ENCODE results near the gene SLC3A2. TPM values are rescaled to one million over a fixed set of nuclear protein-coding genes. Genes with fewer than 3 reads are reported as not detected.
A peak's percentile ranks its signal among the peaks of the same experiment; 100 is the strongest.

The SLC3A2 gene
- total and polyA plus RNA-seq, 2 of the 13 experiments (the other 11 are each of a cell fraction or from before 2014, with no cell fraction given): 213 to 226 TPM

DNA sequence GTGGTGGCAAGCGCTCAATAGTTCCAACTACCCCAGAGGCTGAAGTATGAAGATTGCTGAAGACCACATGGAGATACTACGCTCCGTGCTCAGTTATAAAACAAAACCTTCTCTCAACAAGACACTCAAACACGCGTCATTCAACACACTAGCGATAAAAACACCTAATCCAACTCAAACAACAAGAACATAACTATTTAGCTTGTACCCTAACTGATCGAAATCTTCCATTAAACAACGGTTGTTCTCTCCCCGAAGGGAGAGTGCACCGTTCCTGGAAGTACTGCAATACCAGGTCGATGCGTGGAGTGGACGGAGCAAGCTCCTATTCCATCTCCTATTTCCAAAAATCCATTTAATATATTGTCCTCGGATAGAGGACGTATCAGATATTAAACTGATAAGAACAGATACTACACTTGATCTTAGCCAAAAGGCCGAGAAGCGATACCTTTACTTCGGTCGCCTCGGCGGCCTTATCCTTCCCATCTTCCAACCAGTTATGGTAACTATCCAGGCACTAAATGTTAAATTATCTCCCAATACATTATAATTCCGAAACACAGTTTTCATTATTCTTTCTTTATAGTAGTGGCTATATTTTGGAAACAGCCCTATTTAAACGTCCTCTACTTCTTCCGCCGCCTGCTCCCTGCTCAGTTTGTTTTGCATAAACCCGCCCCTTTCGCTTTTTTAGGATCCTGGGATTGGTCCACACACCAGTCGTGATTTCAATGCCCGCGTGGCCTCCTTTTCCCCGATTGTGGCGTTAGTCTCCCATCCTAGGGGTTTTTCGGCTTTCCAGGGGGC, 39.1 kb upstream of the SLC3A2 start (continued):
- TF ChIP-seq RERE (CRISPR knock-in tag; IDR thresholded peaks at IDR 0.05; ENCODE audit: low read depth) (peak; percentile 78; the same call in 1 of the 2 replicates), HNRNPK (IDR thresholded peaks at IDR 0.05; ENCODE audit: low read depth, low read length, poor library complexity, severe bottlenecking) (no peak), ZNF792 (CRISPR knock-in tag; IDR thresholded peaks at IDR 0.05) (peak; percentile 85), ZNF264 (CRISPR knock-in tag; IDR thresholded peaks at IDR 0.05) (peak; percentile 96), ZSCAN5A (CRISPR knock-in tag; IDR thresholded peaks at IDR 0.05; ENCODE audit: borderline replicate concordance) (peak; percentile 84; the same call in 1 of the 2 replicates), FOXO4 (CRISPR knock-in tag; conservative IDR thresholded peaks at IDR 0.05) (no peak), RBM39 (IDR thresholded peaks at IDR 0.05; ENCODE audit: low read depth, low read length, poor library complexity, severe bottlenecking) (peak; percentile 49), FOXA1 (IDR thresholded peaks at IDR 0.05) (no peak), FOXA1 (CRISPR knock-in tag; IDR thresholded peaks at IDR 0.05) (peak; percentile 58), ZNF34 (CRISPR knock-in tag; IDR thresholded peaks at IDR 0.05; ENCODE audit: borderline replicate concordance) (no peak)
- TF ChIP-seq, protein P1, sequence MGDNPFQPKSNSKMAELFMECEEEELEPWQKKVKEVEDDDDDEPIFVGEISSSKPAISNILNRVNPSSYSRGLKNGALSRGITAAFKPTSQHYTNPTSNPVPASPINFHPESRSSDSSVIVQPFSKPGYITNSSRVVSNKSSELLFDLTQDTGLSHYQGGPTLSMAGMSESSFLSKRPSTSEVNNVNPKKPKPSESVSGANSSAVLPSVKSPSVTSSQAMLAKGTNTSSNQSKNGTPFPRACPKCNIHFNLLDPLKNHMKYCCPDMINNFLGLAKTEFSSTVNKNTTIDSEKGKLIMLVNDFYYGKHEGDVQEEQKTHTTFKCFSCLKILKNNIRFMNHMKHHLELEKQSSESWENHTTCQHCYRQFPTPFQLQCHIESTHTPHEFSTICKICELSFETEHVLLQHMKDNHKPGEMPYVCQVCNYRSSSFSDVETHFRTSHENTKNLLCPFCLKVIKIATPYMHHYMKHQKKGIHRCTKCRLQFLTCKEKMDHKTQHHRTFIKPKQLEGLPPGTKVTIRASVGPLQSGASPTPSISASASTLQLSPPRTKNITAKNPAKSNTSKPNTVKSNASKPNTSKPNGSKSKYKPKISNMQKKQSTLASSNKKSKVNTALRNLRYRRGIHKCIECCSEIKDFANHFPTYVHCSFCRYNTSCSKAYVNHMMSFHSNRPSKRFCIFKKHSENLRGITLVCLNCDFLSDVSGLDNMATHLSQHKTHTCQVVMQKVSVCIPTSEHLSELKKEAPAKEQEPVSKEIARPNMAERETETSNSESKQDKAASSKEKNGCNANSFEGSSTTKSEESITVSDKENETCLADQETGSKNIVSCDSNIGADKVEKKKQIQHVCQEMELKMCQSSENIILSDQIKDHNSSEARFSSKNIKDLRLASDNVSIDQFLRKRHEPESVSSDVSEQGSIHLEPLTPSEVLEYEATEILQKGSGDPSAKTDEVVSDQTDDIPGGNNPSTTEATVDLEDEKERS (CRISPR knock-in tag; IDR thresholded peaks at IDR 0.05): peak; percentile 72
- TF ChIP-seq, protein P2, sequence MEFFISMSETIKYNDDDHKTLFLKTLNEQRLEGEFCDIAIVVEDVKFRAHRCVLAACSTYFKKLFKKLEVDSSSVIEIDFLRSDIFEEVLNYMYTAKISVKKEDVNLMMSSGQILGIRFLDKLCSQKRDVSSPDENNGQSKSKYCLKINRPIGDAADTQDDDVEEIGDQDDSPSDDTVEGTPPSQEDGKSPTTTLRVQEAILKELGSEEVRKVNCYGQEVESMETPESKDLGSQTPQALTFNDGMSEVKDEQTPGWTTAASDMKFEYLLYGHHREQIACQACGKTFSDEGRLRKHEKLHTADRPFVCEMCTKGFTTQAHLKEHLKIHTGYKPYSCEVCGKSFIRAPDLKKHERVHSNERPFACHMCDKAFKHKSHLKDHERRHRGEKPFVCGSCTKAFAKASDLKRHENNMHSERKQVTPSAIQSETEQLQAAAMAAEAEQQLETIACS (CRISPR knock-in tag; IDR thresholded peaks at IDR 0.05): 0 out of 2 replicates have a peak, but pooled peaks have one; percentile 48
- TF ChIP-seq, protein P3, sequence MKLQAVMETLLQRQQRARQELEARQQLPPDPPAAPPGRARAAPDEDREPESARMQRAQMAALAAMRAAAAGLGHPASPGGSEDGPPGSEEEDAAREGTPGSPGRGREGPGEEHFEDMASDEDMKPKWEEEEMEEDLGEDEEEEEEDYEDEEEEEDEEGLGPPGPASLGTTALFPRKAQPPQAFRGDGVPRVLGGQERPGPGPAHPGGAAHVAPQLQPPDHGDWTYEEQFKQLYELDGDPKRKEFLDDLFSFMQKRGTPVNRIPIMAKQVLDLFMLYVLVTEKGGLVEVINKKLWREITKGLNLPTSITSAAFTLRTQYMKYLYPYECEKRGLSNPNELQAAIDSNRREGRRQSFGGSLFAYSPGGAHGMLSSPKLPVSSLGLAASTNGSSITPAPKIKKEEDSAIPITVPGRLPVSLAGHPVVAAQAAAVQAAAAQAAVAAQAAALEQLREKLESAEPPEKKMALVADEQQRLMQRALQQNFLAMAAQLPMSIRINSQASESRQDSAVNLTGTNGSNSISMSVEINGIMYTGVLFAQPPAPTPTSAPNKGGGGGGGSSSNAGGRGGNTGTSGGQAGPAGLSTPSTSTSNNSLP (IDR thresholded peaks at IDR 0.05; ENCODE audit: low read depth, low read length): peak; percentile 95
